Thyroid gland (tissue), 4 donors: ENCODE measurements around the gene EVC.

Experiments used
- POLR2A ChIP-seq, 2 donors: fragments of 450-650 bp; IDR thresholded peaks; one replicate each; pipeline ENCODE4 v1.6.1; 2017; ENCODE audit warnings: antibody characterized with exemption in 2 of 2, mild to moderate bottlenecking in 2 of 2, moderate library complexity in 1 of 2
- TF ChIP-seq, protein P1 (sequence below), 6 experiments: fragments of 200-600 bp in 3 of 6; fragments of 450-650 bp in 3 of 6; sonication (generic) in 3 of 6; IDR thresholded peaks; one replicate each; pipeline ENCODE4 v1.5.1; 2016 to 2019; ENCODE audit warnings: antibody characterized with exemption in 6 of 6, mild to moderate bottlenecking in 2 of 6, inconsistent platforms in 1 of 6, moderate library complexity in 1 of 6

DNA sequence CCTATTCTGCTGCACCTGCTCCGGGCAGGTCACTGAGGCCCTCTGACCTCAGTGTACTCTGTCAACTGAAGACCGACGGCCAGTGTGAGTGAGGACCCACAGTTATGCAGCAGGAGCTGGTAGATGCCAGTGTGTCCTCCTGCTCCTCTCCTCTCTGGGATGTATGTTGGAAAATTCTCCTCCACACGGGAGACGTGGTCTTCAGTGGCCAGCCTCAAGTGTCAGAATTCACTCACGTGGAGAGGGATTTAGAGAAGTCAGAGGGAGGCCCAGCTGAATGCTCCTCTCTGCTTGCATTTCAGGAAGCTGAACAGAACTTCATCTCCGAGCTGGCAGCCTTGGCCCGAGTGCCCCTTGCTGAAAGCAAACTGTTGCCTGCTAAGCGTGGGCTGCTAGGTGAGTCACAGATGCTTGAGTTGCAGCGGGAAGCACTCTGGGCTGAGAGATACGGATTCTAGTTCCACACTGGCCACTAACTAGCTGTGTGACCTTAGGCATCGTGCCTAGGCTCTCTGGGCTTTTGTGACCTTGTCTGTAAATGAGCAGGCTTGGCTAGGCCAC is 98.3 kb downstream of the EVC start:
- TF ChIP-seq, protein P1, sequence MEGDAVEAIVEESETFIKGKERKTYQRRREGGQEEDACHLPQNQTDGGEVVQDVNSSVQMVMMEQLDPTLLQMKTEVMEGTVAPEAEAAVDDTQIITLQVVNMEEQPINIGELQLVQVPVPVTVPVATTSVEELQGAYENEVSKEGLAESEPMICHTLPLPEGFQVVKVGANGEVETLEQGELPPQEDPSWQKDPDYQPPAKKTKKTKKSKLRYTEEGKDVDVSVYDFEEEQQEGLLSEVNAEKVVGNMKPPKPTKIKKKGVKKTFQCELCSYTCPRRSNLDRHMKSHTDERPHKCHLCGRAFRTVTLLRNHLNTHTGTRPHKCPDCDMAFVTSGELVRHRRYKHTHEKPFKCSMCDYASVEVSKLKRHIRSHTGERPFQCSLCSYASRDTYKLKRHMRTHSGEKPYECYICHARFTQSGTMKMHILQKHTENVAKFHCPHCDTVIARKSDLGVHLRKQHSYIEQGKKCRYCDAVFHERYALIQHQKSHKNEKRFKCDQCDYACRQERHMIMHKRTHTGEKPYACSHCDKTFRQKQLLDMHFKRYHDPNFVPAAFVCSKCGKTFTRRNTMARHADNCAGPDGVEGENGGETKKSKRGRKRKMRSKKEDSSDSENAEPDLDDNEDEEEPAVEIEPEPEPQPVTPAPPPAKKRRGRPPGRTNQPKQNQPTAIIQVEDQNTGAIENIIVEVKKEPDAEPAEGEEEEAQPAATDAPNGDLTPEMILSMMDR (IDR thresholded peaks at IDR 0.05) = no peak
- no peak for TF ChIP-seq POLR2A (IDR thresholded peaks at IDR 0.05)
